Measurements from ENCODE around the gene SLIT3.

SLIT3 gene

GRCh38 chr5:169089343-169089742 lies 211.6 kb downstream of the SLIT3 start:
- TF ChIP-seq, protein P1, sequence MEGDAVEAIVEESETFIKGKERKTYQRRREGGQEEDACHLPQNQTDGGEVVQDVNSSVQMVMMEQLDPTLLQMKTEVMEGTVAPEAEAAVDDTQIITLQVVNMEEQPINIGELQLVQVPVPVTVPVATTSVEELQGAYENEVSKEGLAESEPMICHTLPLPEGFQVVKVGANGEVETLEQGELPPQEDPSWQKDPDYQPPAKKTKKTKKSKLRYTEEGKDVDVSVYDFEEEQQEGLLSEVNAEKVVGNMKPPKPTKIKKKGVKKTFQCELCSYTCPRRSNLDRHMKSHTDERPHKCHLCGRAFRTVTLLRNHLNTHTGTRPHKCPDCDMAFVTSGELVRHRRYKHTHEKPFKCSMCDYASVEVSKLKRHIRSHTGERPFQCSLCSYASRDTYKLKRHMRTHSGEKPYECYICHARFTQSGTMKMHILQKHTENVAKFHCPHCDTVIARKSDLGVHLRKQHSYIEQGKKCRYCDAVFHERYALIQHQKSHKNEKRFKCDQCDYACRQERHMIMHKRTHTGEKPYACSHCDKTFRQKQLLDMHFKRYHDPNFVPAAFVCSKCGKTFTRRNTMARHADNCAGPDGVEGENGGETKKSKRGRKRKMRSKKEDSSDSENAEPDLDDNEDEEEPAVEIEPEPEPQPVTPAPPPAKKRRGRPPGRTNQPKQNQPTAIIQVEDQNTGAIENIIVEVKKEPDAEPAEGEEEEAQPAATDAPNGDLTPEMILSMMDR (conservative IDR thresholded peaks at IDR 0.05; ENCODE audit: low read depth, low read length): peak; percentile 32
- no peak overlapping the region for H3K4me3 ChIP-seq (ENCODE audit: low read length)
- no peak for DNase-seq (ENCODE audit: low read depth)

- DNase-seq (ENCODE audit: low read depth): no peak
- H3K4me3 ChIP-seq (ENCODE audit: low read length): no peak overlapping the region
- TF ChIP-seq, protein P1 (conservative IDR thresholded peaks at IDR 0.05; ENCODE audit: low read depth, low read length): no peak
Measured at GRCh38 chr5:169088028-169088725, 212.8 kb downstream of the SLIT3 start.

- DNase-seq (ENCODE audit: low read depth): no peak
- no peak overlapping the region for H3K4me3 ChIP-seq (ENCODE audit: low read length)
- TF ChIP-seq, protein P1 (conservative IDR thresholded peaks at IDR 0.05; ENCODE audit: low read depth, low read length): no peak
Measured at GRCh38 chr5:169085636-169086035, 215.3 kb downstream of the SLIT3 start.

- no peak overlapping the region for H3K4me3 ChIP-seq (ENCODE audit: low read length)
- TF ChIP-seq, protein P1 (conservative IDR thresholded peaks at IDR 0.05; ENCODE audit: low read depth, low read length): no peak
- no peak for DNase-seq (ENCODE audit: low read depth)
Measured at GRCh38 chr5:169085212-169085611, 215.7 kb downstream of the SLIT3 start.

DNA sequence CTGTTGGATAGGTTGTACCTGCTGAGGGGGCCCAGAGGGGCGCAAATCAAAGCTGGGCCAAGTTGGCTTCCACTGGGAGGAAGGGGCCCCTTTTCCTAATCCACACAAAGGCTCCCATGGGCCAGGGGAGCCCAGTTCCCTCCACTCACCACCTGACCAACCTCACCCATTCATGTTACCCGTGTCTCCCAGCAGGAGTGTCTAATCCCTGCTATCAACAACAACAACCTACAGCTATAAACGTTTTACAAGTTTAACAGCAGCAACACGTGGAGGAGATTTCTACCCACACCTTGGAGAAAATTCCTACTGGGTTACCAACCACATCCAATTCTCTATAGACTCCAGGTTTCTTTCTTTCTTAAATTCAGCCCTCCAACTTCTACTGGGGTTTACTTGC lies 216.2 kb downstream of the SLIT3 start:
- TF ChIP-seq, protein P1 (conservative IDR thresholded peaks at IDR 0.05; ENCODE audit: low read depth, low read length): no peak
- no peak overlapping the region for H3K4me3 ChIP-seq (ENCODE audit: low read length)
- DNase-seq (ENCODE audit: low read depth): no peak

GRCh38 chr5:169083394-169084018 lies 217.4 kb downstream of the SLIT3 start:
- H3K4me3 ChIP-seq (ENCODE audit: low read length): no peak overlapping the region
- DNase-seq (ENCODE audit: low read depth): no peak
- TF ChIP-seq, protein P1 (conservative IDR thresholded peaks at IDR 0.05; ENCODE audit: low read depth, low read length): no peak

All from retinal pigment epithelial cell (primary cell).